NCI-H748 (cell line): ENCODE results near the gene BPNT1.

ENCODE experiments used
- DNase-seq: peaks from one replicate; lab custom pipeline; 2025; ENCODE audit not compliant: unreplicated experiment; lab: John Stamatoyannopoulos, UW

The BPNT1 gene

DNA sequence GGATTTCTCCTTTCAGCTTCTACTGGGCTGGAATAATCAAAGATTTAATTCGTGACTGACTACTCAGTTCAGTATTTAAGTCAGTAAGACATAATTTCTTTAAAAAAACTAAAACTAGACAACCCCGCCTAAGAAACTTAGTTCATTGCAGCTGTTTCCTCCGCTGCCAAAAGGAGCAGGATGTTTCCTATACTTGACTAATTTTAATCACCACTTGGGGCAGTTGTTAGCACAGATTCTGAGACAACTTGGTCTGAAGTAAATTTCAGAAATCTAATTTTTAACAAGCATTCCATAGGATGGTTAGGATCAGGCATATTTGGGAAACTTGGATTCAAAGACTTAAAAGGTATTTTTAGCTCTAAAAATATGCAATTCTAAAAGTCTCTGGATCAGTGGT is 77.3 kb downstream of the BPNT1 start:
- no peak for DNase-seq

DNA sequence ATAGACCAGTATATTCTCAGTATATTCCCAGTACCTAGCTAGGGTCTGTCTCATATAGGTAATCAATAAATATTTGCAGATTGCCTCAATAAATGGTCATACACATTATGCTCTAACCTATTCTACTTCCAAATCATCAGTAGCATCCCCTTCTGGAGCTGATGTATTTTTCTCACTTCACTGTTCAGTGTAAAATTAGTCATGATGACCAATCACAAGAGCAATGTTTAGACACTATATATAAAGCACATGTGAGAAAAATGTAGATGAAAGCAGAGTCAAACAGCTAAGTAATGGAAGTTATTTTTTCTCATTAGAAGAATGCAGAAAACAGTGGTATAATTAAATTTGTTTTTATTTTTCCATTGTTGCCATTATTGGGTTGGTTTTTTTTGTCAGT is 78.0 kb downstream of the BPNT1 start:
- no peak for DNase-seq
